ENCODE measurements around the gene ARHGEF1.

ARHGEF1 gene

DNA sequence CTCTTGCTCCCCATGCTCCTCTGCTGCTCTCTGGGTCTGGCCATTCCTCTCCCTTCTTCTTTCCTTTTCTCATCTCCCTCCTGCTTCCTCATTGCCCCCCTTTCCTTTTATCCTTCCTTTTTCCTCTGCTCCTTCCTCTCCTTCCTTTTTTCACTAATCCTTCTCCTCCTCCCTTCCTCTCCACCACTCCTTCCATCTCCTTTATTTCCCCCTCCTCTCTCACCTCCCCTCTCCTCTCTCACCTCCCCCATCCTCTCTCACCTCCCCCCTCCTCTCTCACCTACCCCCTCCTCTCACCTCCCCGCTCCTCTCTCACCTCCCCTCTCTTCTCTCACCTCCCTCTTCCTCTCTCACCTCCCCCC lies 13.6 kb downstream of the ARHGEF1 start:
- no peak overlapping the region for H3K27ac ChIP-seq (ENCODE audit: low read depth, low read length)
- no peak overlapping the region for H3K14ac ChIP-seq (ENCODE audit: low read length)
- H3K4me2 ChIP-seq (ENCODE audit: low read length) = no peak overlapping the region
- H3K4me3 ChIP-seq (ENCODE audit: low read depth, low read length) = no peak overlapping the region
- no peak overlapping the region for H3K4ac ChIP-seq (ENCODE audit: low read depth, low read length)
- 91% methylated on average over 1 of the region's 1 CpG for WGBS (ENCODE audit: extremely low coverage, insufficient coverage, insufficient read length)
- H3K9ac ChIP-seq (ENCODE audit: low read length) = no peak overlapping the region
- no peaks in the 10 kb centered on the region for H3K27me3 ChIP-seq (ENCODE audit: insufficient read depth, low read length)
- H3K4me1 ChIP-seq (ENCODE audit: control insufficient read depth in 1 of 2, insufficient read depth in 2 of 2, low read length in 2 of 2) = no peaks in the 10 kb centered on the region
- peaks cover 62 to 65% of the 10 kb centered on the region in 2 experiments for H3K36me3 ChIP-seq (ENCODE audit: control insufficient read depth in 1 of 2, insufficient read depth in 2 of 2, low read length in 2 of 2)
- H2AFZ ChIP-seq (ENCODE audit: insufficient read depth, low read length, poor library complexity) = no peak overlapping the region
- H2BK5ac ChIP-seq (ENCODE audit: low read depth, low read length, poor library complexity) = no peak overlapping the region
- no peaks in the 10 kb centered on the region for H3K79me2 ChIP-seq (ENCODE audit: control insufficient read depth, insufficient read depth, low read length, poor library complexity)
- no peak overlapping the region for H2BK120ac ChIP-seq (ENCODE audit: insufficient read depth, low read length, poor library complexity)
- H4K8ac ChIP-seq (ENCODE audit: low read depth, low read length) = no peak overlapping the region
- H3K9me3 ChIP-seq (ENCODE audit: insufficient read depth, low read depth, low read length) = no peaks in the 10 kb centered on the region
- no peak overlapping the region for H4K91ac ChIP-seq (ENCODE audit: low read depth, low read length)
- H3K79me1 ChIP-seq (ENCODE audit: low read length) = no peaks in the 10 kb centered on the region
- H4K12ac ChIP-seq (ENCODE audit: low read depth, low read length) = no peak overlapping the region
- no peak overlapping the region for H3K18ac ChIP-seq (ENCODE audit: low read length)
- no peak overlapping the region for H2AK5ac ChIP-seq (ENCODE audit: low read length)
- no peak for DNase-seq
- H3K23ac ChIP-seq (ENCODE audit: low read length) = no peak overlapping the region
- no peak overlapping the region for H2BK12ac ChIP-seq (ENCODE audit: low read length)

DNA sequence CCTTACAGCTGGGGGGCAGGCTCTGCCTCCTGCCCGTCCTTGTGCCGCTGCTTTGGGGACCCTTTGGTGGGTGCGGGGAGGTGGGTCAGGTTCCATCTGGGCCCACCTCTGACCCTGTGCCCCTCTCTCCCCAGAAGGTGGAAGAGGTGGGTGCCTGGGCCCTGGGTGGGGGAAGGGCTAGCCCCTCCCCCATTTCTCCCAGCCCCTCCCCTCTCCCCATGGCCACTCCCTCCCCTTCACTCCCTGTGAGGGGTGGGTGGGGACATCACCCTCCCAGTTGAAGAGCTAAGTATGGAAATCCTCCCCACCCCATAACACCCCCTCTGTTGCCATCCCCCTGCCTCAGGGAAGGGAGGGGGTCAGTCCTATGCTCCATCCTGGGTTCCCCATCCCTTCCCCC lies 14.2 kb downstream of the ARHGEF1 start:
- no peaks in the 10 kb centered on the region for H3K4me1 ChIP-seq (ENCODE audit: control insufficient read depth in 1 of 2, insufficient read depth in 2 of 2, low read length in 2 of 2)
- H4K91ac ChIP-seq (ENCODE audit: low read depth, low read length) = no peak overlapping the region
- no peaks in the 10 kb centered on the region for H3K79me2 ChIP-seq (ENCODE audit: control insufficient read depth, insufficient read depth, low read length, poor library complexity)
- H3K27me3 ChIP-seq (ENCODE audit: insufficient read depth, low read length) = no peaks in the 10 kb centered on the region
- H4K12ac ChIP-seq (ENCODE audit: low read depth, low read length) = no peak overlapping the region
- H3K4me3 ChIP-seq (ENCODE audit: low read depth, low read length) = no peak overlapping the region
- no peak overlapping the region for H3K9ac ChIP-seq (ENCODE audit: low read length)
- no peaks in the 10 kb centered on the region for H3K79me1 ChIP-seq (ENCODE audit: low read length)
- no peak overlapping the region for H2BK12ac ChIP-seq (ENCODE audit: low read length)
- no peak overlapping the region for H3K23ac ChIP-seq (ENCODE audit: low read length)
- H3K9me3 ChIP-seq (ENCODE audit: insufficient read depth, low read depth, low read length) = no peaks in the 10 kb centered on the region
- H3K4ac ChIP-seq (ENCODE audit: low read depth, low read length) = no peak overlapping the region
- WGBS (ENCODE audit: extremely low coverage, insufficient coverage, insufficient read length) = no CpG with 5 or more reads among the region's 3 CpGs
- no peak overlapping the region for H2BK120ac ChIP-seq (ENCODE audit: insufficient read depth, low read length, poor library complexity)
- H4K8ac ChIP-seq (ENCODE audit: low read depth, low read length) = no peak overlapping the region
- H3K14ac ChIP-seq (ENCODE audit: low read length) = no peak overlapping the region
- peaks cover 64 to 65% of the 10 kb centered on the region in 2 experiments for H3K36me3 ChIP-seq (ENCODE audit: control insufficient read depth in 1 of 2, insufficient read depth in 2 of 2, low read length in 2 of 2)
- H3K18ac ChIP-seq (ENCODE audit: low read length) = no peak overlapping the region
- H3K4me2 ChIP-seq (ENCODE audit: low read length) = no peak overlapping the region
- DNase-seq = no peak
- no peak overlapping the region for H2AK5ac ChIP-seq (ENCODE audit: low read length)
- no peak overlapping the region for H2BK5ac ChIP-seq (ENCODE audit: low read depth, low read length, poor library complexity)
- H3K27ac ChIP-seq (ENCODE audit: low read depth, low read length) = no peak overlapping the region
- no peak overlapping the region for H2AFZ ChIP-seq (ENCODE audit: insufficient read depth, low read length, poor library complexity)

DNA sequence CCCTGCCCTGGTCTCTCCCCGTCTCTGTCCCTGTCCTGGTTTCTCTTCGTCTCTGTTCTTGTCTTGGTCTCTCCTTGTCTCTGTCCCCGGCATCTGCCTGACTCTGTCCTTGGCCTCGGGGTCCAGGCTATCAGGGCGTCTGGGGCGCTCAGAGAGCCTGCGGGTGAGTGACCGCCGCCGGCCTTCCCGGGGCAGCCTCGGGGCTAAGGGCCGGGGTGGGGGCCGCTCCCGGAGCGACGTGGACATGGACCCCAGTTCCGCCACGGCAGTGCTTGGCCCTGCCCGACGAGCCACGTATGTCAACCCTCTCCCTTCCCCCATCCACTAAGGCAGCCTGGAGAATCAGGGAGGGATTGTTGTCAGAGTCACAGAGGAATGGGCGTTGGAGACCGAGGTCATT lies 14.8 kb downstream of the ARHGEF1 start:
- no peak overlapping the region for H3K4me3 ChIP-seq (ENCODE audit: low read depth, low read length)
- no peak overlapping the region for H3K4me2 ChIP-seq (ENCODE audit: low read length)
- no CpG with 5 or more reads among the region's 24 CpGs for WGBS (ENCODE audit: extremely low coverage, insufficient coverage, insufficient read length)
- no peak overlapping the region for H3K23ac ChIP-seq (ENCODE audit: low read length)
- no peaks in the 10 kb centered on the region for H3K79me2 ChIP-seq (ENCODE audit: control insufficient read depth, insufficient read depth, low read length, poor library complexity)
- no peak overlapping the region for H2AK5ac ChIP-seq (ENCODE audit: low read length)
- H3K14ac ChIP-seq (ENCODE audit: low read length) = no peak overlapping the region
- no peak overlapping the region for H3K4ac ChIP-seq (ENCODE audit: low read depth, low read length)
- H4K12ac ChIP-seq (ENCODE audit: low read depth, low read length) = no peak overlapping the region
- H2BK12ac ChIP-seq (ENCODE audit: low read length) = no peak overlapping the region
- no peak overlapping the region for H2BK120ac ChIP-seq (ENCODE audit: insufficient read depth, low read length, poor library complexity)
- H2BK5ac ChIP-seq (ENCODE audit: low read depth, low read length, poor library complexity) = no peak overlapping the region
- no peak overlapping the region for H4K91ac ChIP-seq (ENCODE audit: low read depth, low read length)
- no peak overlapping the region for H2AFZ ChIP-seq (ENCODE audit: insufficient read depth, low read length, poor library complexity)
- no peak overlapping the region for H3K18ac ChIP-seq (ENCODE audit: low read length)
- H3K9me3 ChIP-seq (ENCODE audit: insufficient read depth, low read depth, low read length) = no peaks in the 10 kb centered on the region
- H3K36me3 ChIP-seq (ENCODE audit: control insufficient read depth in 1 of 2, insufficient read depth in 2 of 2, low read length in 2 of 2) = peaks cover 65% of the 10 kb centered on the region in 2 experiments
- H3K4me1 ChIP-seq (ENCODE audit: control insufficient read depth in 1 of 2, insufficient read depth in 2 of 2, low read length in 2 of 2) = no peaks in the 10 kb centered on the region
- no peaks in the 10 kb centered on the region for H3K27me3 ChIP-seq (ENCODE audit: insufficient read depth, low read length)
- no peak overlapping the region for H3K9ac ChIP-seq (ENCODE audit: low read length)
- no peaks in the 10 kb centered on the region for H3K79me1 ChIP-seq (ENCODE audit: low read length)
- DNase-seq = no peak
- H3K27ac ChIP-seq (ENCODE audit: low read depth, low read length) = no peak overlapping the region
- H4K8ac ChIP-seq (ENCODE audit: low read depth, low read length) = no peak overlapping the region

DNA sequence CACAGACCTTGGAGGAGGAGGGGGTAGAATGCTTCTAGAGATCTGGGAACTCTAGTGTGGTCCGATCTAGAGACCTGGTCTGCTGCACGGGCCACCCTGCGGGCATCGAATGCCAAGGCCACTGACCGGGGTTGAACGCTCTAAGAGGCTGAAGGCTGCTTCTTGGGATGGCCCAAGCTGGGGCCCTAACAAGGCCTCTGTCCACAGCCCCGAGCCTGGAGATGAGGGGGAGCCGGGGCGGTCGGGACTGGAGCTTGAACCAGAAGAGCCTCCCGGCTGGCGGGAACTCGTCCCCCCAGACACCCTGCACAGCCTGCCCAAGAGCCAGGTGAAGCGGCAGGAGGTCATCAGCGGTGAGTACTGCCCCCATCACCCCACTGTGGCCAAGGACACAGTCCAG lies 15.3 kb downstream of the ARHGEF1 start:
- H3K36me3 ChIP-seq (ENCODE audit: control insufficient read depth in 1 of 2, insufficient read depth in 2 of 2, low read length in 2 of 2) = peaks cover 66 to 69% of the 10 kb centered on the region in 2 experiments
- no peak overlapping the region for H3K4me2 ChIP-seq (ENCODE audit: low read length)
- H3K27ac ChIP-seq (ENCODE audit: low read depth, low read length) = no peak overlapping the region
- H3K18ac ChIP-seq (ENCODE audit: low read length) = no peak overlapping the region
- H3K79me2 ChIP-seq (ENCODE audit: control insufficient read depth, insufficient read depth, low read length, poor library complexity) = no peaks in the 10 kb centered on the region
- no peaks in the 10 kb centered on the region for H3K9me3 ChIP-seq (ENCODE audit: insufficient read depth, low read depth, low read length)
- no peak overlapping the region for H2BK5ac ChIP-seq (ENCODE audit: low read depth, low read length, poor library complexity)
- no peak overlapping the region for H3K14ac ChIP-seq (ENCODE audit: low read length)
- no peaks in the 10 kb centered on the region for H3K79me1 ChIP-seq (ENCODE audit: low read length)
- no peak overlapping the region for H4K12ac ChIP-seq (ENCODE audit: low read depth, low read length)
- H2BK12ac ChIP-seq (ENCODE audit: low read length) = no peak overlapping the region
- H2BK120ac ChIP-seq (ENCODE audit: insufficient read depth, low read length, poor library complexity) = no peak overlapping the region
- no peaks in the 10 kb centered on the region for H3K27me3 ChIP-seq (ENCODE audit: insufficient read depth, low read length)
- H2AFZ ChIP-seq (ENCODE audit: insufficient read depth, low read length, poor library complexity) = no peak overlapping the region
- H4K91ac ChIP-seq (ENCODE audit: low read depth, low read length) = no peak overlapping the region
- H4K8ac ChIP-seq (ENCODE audit: low read depth, low read length) = no peak overlapping the region
- H3K4ac ChIP-seq (ENCODE audit: low read depth, low read length) = no peak overlapping the region
- no peak for DNase-seq
- H3K4me3 ChIP-seq (ENCODE audit: low read depth, low read length) = no peak overlapping the region
- no peak overlapping the region for H2AK5ac ChIP-seq (ENCODE audit: low read length)
- no CpG with 5 or more reads among the region's 15 CpGs for WGBS (ENCODE audit: extremely low coverage, insufficient coverage, insufficient read length)
- no peak overlapping the region for H3K23ac ChIP-seq (ENCODE audit: low read length)
- H3K9ac ChIP-seq (ENCODE audit: low read length) = no peak overlapping the region
- H3K4me1 ChIP-seq (ENCODE audit: control insufficient read depth in 1 of 2, insufficient read depth in 2 of 2, low read length in 2 of 2) = no peaks in the 10 kb centered on the region
